SK-N-SH (cell line): ENCODE results near the gene PBX3. TPM values are rescaled to one million over a fixed set of nuclear protein-coding genes. Genes with fewer than 3 reads are reported as not detected.
"Not testable (repeated sequence)": the region's sequence is repeated elsewhere in the genome, so short reads cannot be mapped to it uniquely, and the experiment has no call there.

ENCODE experiments used
- CTCF ChIA-PET: fragments of 300-600, 350-600 bp; formaldehyde crosslinking; extraction: SDS; loops from one replicate; lab custom pipeline; 2021; lab: Yijun Ruan, JAX
- POLR2A ChIA-PET: fragments of 350-600 bp; sonication (Branson Sonifier 250); formaldehyde crosslinking; extraction: SDS; loops from one replicate; lab custom pipeline; 2020; ENCODE audit warnings: antibody characterized with exemption, inconsistent platforms; lab: Yijun Ruan, JAX
- DNase-seq: peaks from one replicate; pipeline ENCODE4 v3.0.0; 2012
- H2AFZ ChIP-seq: fragments of 200-600 bp; sonication (generic); 2 replicates; pipeline ENCODE4 v1.8.1; 2016; ENCODE audit warnings: antibody characterized with exemption, mild to moderate bottlenecking, low read depth
- H3F3A ChIP-seq: fragments of 200-600 bp; sonication (generic); replicated peaks from 2 replicates; pipeline ENCODE3; 2016; ENCODE audit warnings: antibody characterized with exemption, mild to moderate bottlenecking; ENCODE audit not compliant: insufficient read depth
- H3K27ac ChIP-seq, 2 experiments: fragments of 200-500 bp in 1 of 2; fragments of 200-600 bp in 1 of 2; sonication (Bioruptor generic) in 1 of 2; sonication (generic), shearing (Covaris generic) in 1 of 2; 2 replicates each; pipeline versions ENCODE4 v1.5.1 to v1.6.1; 2014 to 2016; ENCODE audit warnings: low read depth in 2 of 2, inconsistent platforms in 1 of 2, low read length in 1 of 2, mild to moderate bottlenecking in 1 of 2, mixed read lengths in 1 of 2
- H3K27me3 ChIP-seq: fragments of 200-600 bp; sonication (generic), shearing (Covaris generic); 2 replicates; pipeline ENCODE4 v1.6.1; 2016; ENCODE audit warnings: mixed run types; ENCODE audit not compliant: insufficient read depth
- H3K36me3 ChIP-seq, 2 experiments: fragments of 200-500 bp in 1 of 2; fragments of 200-600 bp in 1 of 2; sonication (Bioruptor generic) in 1 of 2; sonication (generic) in 1 of 2; replicated peaks in 1 of 2; 2 replicates each; pipeline versions ENCODE3 to v1.5.1; 2014 to 2016; ENCODE audit warnings: low read length in 1 of 2, mild to moderate bottlenecking in 1 of 2; ENCODE audit not compliant: insufficient read depth in 2 of 2, control insufficient read depth in 1 of 2
- H3K4me1 ChIP-seq, 2 experiments: fragments of 200-500 bp in 1 of 2; fragments of 200-600 bp in 1 of 2; sonication (Bioruptor generic) in 1 of 2; sonication (generic), shearing (Covaris generic) in 1 of 2; 2 replicates each; pipeline versions ENCODE4 v1.5.1 to v1.6.1; 2014 to 2016; ENCODE audit warnings: low read depth in 1 of 2, low read length in 1 of 2, mixed run types in 1 of 2; ENCODE audit not compliant: insufficient read depth in 2 of 2, control insufficient read depth in 1 of 2
- H3K4me2 ChIP-seq: fragments of 200-600 bp; sonication (generic), shearing (Covaris generic); 2 replicates; pipeline ENCODE4 v1.6.1; 2017; ENCODE audit warnings: mixed run types
- H3K4me3 ChIP-seq, 2 experiments: fragments of 200-500 bp in 1 of 2; fragments of 200-600 bp in 1 of 2; sonication (Bioruptor generic) in 1 of 2; sonication (generic), shearing (Covaris generic) in 1 of 2; 2 replicates each; pipeline versions ENCODE4 v1.5.1 to v1.8.1; 2014 to 2016; ENCODE audit warnings: low read depth in 2 of 2, inconsistent platforms in 1 of 2, low read length in 1 of 2, mild to moderate bottlenecking in 1 of 2, mixed read lengths in 1 of 2, moderate library complexity in 1 of 2
- H3K79me2 ChIP-seq: fragments of 200-600 bp; sonication (generic); 2 replicates; pipeline ENCODE4 v1.8.1; 2017; ENCODE audit warnings: mild to moderate bottlenecking; ENCODE audit not compliant: insufficient read depth
- H3K9ac ChIP-seq: fragments of 200-600 bp; sonication (generic); 2 replicates; pipeline ENCODE4 v1.6.1; 2017; ENCODE audit warnings: mixed run types
- H3K9me2 ChIP-seq: fragments of 200-600 bp; sonication (generic); 2 replicates; pipeline ENCODE4 v1.6.1; 2017; ENCODE audit warnings: mixed run types
- H3K9me3 ChIP-seq: fragments of 200-600 bp; sonication (generic); 2 replicates; pipeline ENCODE4 v1.6.1; 2017; ENCODE audit warnings: mixed run types, mild to moderate bottlenecking, moderate library complexity
- H4K20me1 ChIP-seq: fragments of 200-600 bp; sonication (generic); 2 replicates; pipeline ENCODE4 v1.6.1; 2017; ENCODE audit warnings: mild to moderate bottlenecking, mixed run types; ENCODE audit not compliant: insufficient read depth
- ELF1 ChIP-seq: IDR thresholded peaks from 2 replicates; pipeline ENCODE4 v1.4.0; 2012
- EZH2phosphoT487 ChIP-seq: fragments of 200-600 bp; sonication (generic); IDR thresholded peaks from 2 replicates; pipeline ENCODE4 v1.6.1; 2017; ENCODE audit warnings: low read depth, mixed run types, mild to moderate bottlenecking, antibody characterized with exemption, moderate library complexity, borderline replicate concordance
- JUND ChIP-seq: IDR thresholded peaks from 2 replicates; pipeline ENCODE4 v1.4.0; 2012
- MEF2A ChIP-seq: IDR thresholded peaks from 2 replicates; pipeline ENCODE4 v1.4.0; 2012; ENCODE audit warnings: low read depth, borderline replicate concordance
- NFIC ChIP-seq: IDR thresholded peaks from 2 replicates; pipeline ENCODE4 v1.4.0; 2012; ENCODE audit warnings: borderline replicate concordance
- RAD21 ChIP-seq: IDR thresholded peaks from 2 replicates; pipeline ENCODE4 v1.6.1; 2012; ENCODE audit warnings: mild to moderate bottlenecking, low read length
- TAF1 ChIP-seq: IDR thresholded peaks from 2 replicates; pipeline ENCODE4 v1.6.1; 2012; ENCODE audit warnings: low read depth, mild to moderate bottlenecking, low read length, moderate library complexity, borderline replicate concordance
- TCF12 ChIP-seq: IDR thresholded peaks from 2 replicates; pipeline ENCODE4 v1.4.0; 2012
- TEAD4 ChIP-seq: IDR thresholded peaks from 2 replicates; pipeline ENCODE4 v1.4.0; 2012; ENCODE audit warnings: mild to moderate bottlenecking, borderline replicate concordance; ENCODE audit not compliant: insufficient read depth
- WGBS: methylation state at CpG from one replicate; pipeline ENCODE4 v1.1.6; 2017; ENCODE audit warnings: low lambda C conversion rate; 5-methylcytosine and 5-hydroxymethylcytosine counted together
- polyA plus RNA-seq, 3 experiments: library from polyadenylated mRNA; depleted of rRNA; stranded (reverse); fragments of >200 nt; gene quantifications; 2 replicates each; pipeline ENCODE4 v1.2.3, GENCODE V29; 2012
- TF ChIP-seq, protein P1 (sequence below): fragments of 150-350 bp; IDR thresholded peaks from 2 replicates; pipeline ENCODE4 v1.6.1; 2017; ENCODE audit warnings: antibody characterized with exemption, low read length, low read depth, borderline replicate concordance
- TF ChIP-seq, protein P2 (sequence below): fragments of 150-350 bp; IDR thresholded peaks from 2 replicates; pipeline ENCODE4 v1.6.1; 2016; ENCODE audit warnings: mild to moderate bottlenecking, low read depth, low read length
- TF ChIP-seq, protein P3 (sequence below): IDR thresholded peaks from 2 replicates; pipeline ENCODE4 v1.4.0; 2012; ENCODE audit warnings: low read depth
- TF ChIP-seq, protein P4 (sequence below): fragments of 200-600 bp; sonication (generic); IDR thresholded peaks from 2 replicates; pipeline ENCODE4 v1.6.1; 2017; ENCODE audit warnings: antibody characterized with exemption, mild to moderate bottlenecking, moderate library complexity

PBX3 gene
- polyA plus RNA-seq, 1 of the 3 experiments (the other 2 are of a cell fraction) = 73.0 TPM

DNA sequence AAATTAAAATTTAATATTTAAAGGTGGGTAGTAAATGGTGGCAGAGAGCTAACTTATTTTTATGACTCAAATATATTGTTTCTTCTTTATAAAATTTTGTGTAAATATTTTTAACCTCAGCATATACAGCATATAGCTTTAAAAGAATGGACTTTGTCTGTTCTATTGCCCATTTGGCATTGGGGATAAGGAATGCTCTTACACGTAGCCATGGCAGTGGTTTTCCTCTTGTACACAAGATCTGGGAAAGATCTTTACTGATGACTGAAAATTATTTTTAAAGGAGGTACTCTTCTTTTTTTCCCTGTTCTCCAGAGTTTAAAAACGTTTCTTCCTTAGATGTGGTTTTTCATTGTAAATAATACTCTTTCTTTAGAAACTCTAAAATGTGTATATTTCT, 75.0 kb downstream of the PBX3 start:
- Histone ChIP-seq H3K27ac (peak overlapping the region in 1 of 2 experiments; percentile 21; a peak in 1 of 4 replicates), H3K4me3 (no peak overlapping the region), H3K9me2 (no peaks in the 10 kb centered on the region), H3K9me3 (no peaks in the 10 kb centered on the region), H3K27me3 (no peaks in the 10 kb centered on the region), H2AFZ (no peak overlapping the region), H3K36me3 (peaks cover 0 to 32% of the 10 kb centered on the region in 2 experiments), H3K4me2 (no peak overlapping the region), H3K79me2 (peaks cover 98% of the 10 kb centered on the region), H3K9ac (no peak overlapping the region), H3F3A (peaks cover 15% of the 10 kb centered on the region), H4K20me1 (peaks cover 74% of the 10 kb centered on the region), H3K4me1 (peaks cover 0 to 7% of the 10 kb centered on the region in 2 experiments; a peak in 3 of 4 replicates)
- ChIA-PET CTCF (interaction anchor here (1.0 kb wide), 1 partner anchor 15 kb away, joined by 3 read pairs; no protein-coding TSS in a partner anchor), POLR2A (no interaction called here)
- TF ChIP-seq TCF12 (no peak), EZH2phosphoT487 (no peak), RAD21 (no peak), NFIC (no peak), TEAD4 (no peak), TAF1 (no peak), MEF2A (no peak)
- TF ChIP-seq, protein P1, sequence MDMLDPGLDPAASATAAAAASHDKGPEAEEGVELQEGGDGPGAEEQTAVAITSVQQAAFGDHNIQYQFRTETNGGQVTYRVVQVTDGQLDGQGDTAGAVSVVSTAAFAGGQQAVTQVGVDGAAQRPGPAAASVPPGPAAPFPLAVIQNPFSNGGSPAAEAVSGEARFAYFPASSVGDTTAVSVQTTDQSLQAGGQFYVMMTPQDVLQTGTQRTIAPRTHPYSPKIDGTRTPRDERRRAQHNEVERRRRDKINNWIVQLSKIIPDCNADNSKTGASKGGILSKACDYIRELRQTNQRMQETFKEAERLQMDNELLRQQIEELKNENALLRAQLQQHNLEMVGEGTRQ = no peak
- TF ChIP-seq, protein P2, sequence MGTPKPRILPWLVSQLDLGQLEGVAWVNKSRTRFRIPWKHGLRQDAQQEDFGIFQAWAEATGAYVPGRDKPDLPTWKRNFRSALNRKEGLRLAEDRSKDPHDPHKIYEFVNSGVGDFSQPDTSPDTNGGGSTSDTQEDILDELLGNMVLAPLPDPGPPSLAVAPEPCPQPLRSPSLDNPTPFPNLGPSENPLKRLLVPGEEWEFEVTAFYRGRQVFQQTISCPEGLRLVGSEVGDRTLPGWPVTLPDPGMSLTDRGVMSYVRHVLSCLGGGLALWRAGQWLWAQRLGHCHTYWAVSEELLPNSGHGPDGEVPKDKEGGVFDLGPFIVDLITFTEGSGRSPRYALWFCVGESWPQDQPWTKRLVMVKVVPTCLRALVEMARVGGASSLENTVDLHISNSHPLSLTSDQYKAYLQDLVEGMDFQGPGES = no peak
- TF ChIP-seq, protein P3, sequence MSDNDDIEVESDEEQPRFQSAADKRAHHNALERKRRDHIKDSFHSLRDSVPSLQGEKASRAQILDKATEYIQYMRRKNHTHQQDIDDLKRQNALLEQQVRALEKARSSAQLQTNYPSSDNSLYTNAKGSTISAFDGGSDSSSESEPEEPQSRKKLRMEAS = no peak
- TF ChIP-seq, protein P4, sequence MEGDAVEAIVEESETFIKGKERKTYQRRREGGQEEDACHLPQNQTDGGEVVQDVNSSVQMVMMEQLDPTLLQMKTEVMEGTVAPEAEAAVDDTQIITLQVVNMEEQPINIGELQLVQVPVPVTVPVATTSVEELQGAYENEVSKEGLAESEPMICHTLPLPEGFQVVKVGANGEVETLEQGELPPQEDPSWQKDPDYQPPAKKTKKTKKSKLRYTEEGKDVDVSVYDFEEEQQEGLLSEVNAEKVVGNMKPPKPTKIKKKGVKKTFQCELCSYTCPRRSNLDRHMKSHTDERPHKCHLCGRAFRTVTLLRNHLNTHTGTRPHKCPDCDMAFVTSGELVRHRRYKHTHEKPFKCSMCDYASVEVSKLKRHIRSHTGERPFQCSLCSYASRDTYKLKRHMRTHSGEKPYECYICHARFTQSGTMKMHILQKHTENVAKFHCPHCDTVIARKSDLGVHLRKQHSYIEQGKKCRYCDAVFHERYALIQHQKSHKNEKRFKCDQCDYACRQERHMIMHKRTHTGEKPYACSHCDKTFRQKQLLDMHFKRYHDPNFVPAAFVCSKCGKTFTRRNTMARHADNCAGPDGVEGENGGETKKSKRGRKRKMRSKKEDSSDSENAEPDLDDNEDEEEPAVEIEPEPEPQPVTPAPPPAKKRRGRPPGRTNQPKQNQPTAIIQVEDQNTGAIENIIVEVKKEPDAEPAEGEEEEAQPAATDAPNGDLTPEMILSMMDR = no peak
- 67% methylated on average over 2 of the region's 2 CpGs for WGBS
- no peak for DNase-seq

DNA sequence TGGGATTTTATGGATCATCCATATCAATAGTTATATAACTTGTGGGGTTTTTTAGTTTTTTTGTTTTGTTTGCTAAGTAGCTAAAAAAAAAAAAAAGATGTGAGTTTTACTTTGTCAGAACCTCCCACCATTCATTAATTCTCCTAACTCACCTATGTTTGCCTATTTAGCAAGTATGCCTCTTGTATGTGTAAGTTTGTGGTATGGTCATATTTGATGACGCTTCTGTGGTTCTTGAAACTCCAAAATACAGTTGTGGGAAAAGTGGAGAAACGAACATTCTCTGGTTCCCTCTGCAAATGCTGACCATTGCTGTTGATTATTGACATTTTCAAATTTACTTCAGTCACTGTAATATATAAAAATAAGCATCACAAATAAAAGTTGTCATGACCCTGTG, 75.7 kb downstream of the PBX3 start:
- Histone ChIP-seq H3K27ac (peak overlapping the region; percentile 6 to 21; a peak in 2 of 4 replicates), H4K20me1 (peaks cover 73% of the 10 kb centered on the region), H3F3A (peaks cover 20% of the 10 kb centered on the region), H3K4me3 (no peak overlapping the region), H3K9me2 (no peaks in the 10 kb centered on the region), H3K9me3 (no peaks in the 10 kb centered on the region), H3K27me3 (no peaks in the 10 kb centered on the region), H3K9ac (no peak overlapping the region), H3K79me2 (peaks cover 98% of the 10 kb centered on the region), H2AFZ (no peak overlapping the region), H3K4me2 (no peak overlapping the region), H3K36me3 (peaks cover 5 to 38% of the 10 kb centered on the region in 2 experiments), H3K4me1 (peaks cover 0 to 7% of the 10 kb centered on the region in 2 experiments; a peak in 3 of 4 replicates)
- POLR2A ChIA-PET = no interaction called here
- CTCF ChIA-PET = interaction anchor here (1.0 kb wide), 1 partner anchor 14 kb away, joined by 3 read pairs; no protein-coding TSS in a partner anchor
- no peak for DNase-seq
- TF ChIP-seq JUND (no peak), MEF2A (no peak), ELF1 (no peak)
- TF ChIP-seq, protein P3 = no peak
- TF ChIP-seq, protein P1 = no peak
- 92% methylated on average over 2 of the region's 2 CpGs for WGBS

DNA sequence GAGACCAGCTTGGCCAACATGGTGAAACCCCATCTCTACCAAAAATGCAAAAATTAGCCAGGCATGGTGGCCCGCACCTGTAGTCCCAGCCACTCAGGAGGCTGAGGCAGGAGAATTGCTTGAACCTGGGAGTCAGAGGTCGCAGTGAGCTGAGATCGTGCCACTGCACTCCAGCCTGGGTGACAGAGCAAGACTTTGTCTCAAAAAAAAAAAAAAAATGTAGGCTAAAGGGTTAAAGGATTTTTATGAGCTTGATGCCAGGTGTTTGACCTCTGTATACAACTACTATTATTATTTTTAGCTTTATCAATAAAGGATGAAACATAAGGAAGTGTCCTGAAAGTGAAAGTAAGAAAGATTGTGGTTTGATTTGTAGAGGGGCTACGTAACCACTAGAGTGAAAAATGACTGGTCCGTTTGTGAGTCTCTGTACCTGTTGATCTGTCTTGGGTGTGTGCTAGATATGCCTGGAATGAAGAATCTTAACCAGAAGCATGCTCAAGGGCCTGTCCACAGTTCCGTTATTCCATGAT, 76.8 kb downstream of the PBX3 start:
- H3K9me2 ChIP-seq, CTCF ChIA-PET, H2AFZ ChIP-seq, H3K27ac ChIP-seq, H3K27me3 ChIP-seq, H3K4me3 ChIP-seq, H3K9ac ChIP-seq, H3K4me1 ChIP-seq, H3K9me3 ChIP-seq, DNase-seq: not testable (repeated sequence)
- H4K20me1 ChIP-seq = peaks cover 75% of the 10 kb centered on the region
- H3K4me2 ChIP-seq = 0 out of 2 replicates have a peak overlapping the region, but pooled peaks have one; percentile 20
- peaks cover 98% of the 10 kb centered on the region for H3K79me2 ChIP-seq
- peaks cover 20% of the 10 kb centered on the region for H3F3A ChIP-seq
- peaks cover 6 to 43% of the 10 kb centered on the region in 2 experiments for H3K36me3 ChIP-seq
- WGBS = 87% methylated on average over 6 of the region's 6 CpGs
- POLR2A ChIA-PET = interaction anchor here (0.6 to 0.7 kb wide), 2 partner anchors 20 to 22 kb away, joined by 3 read pairs; no protein-coding TSS in a partner anchor
